HG02885 (cell line): ENCODE data around the gene SPINT2.

Source experiments
- ATAC-seq: cut with Tn5 transposase; IDR thresholded peaks from one replicate; pipeline ENCODE4 v1.9.1; 2021; ENCODE audit warnings: mild to moderate bottlenecking; ENCODE audit not compliant: unreplicated experiment, poor library complexity

The SPINT2 gene

DNA sequence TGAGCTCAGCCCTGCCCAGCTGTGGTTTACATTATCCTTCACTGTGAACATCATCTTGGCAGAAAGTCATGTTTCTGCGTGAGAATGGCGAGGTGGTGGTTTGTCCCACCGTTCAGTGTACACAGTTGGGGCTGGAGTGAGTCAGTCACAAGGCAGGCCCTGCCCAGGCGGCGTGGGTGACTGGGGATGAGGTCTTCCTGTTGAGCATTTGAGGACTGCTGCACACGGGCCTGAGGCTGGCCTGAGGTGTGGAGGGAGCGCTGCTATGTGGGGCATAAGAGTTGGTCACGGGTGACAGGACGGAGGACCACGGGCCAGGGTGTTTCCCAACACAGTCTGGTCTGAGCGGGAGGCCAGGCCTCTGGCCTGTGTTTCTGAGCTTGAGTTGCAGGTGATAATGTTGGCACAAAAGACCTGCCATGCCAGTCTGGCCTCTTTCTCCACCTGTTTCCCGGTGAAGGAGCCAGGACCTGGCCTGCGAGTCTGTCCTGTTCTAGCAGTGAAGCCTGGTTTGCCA lies 26.3 kb downstream of the SPINT2 start:
- ATAC-seq = no peak

DNA sequence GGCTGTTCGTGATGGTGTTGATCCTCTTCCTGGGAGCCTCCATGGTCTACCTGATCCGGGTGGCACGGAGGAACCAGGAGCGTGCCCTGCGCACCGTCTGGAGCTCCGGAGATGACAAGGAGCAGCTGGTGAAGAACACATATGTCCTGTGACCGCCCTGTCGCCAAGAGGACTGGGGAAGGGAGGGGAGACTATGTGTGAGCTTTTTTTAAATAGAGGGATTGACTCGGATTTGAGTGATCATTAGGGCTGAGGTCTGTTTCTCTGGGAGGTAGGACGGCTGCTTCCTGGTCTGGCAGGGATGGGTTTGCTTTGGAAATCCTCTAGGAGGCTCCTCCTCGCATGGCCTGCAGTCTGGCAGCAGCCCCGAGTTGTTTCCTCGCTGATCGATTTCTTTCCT lies 27.5 kb downstream of the SPINT2 start:
- ATAC-seq = no peak

DNA sequence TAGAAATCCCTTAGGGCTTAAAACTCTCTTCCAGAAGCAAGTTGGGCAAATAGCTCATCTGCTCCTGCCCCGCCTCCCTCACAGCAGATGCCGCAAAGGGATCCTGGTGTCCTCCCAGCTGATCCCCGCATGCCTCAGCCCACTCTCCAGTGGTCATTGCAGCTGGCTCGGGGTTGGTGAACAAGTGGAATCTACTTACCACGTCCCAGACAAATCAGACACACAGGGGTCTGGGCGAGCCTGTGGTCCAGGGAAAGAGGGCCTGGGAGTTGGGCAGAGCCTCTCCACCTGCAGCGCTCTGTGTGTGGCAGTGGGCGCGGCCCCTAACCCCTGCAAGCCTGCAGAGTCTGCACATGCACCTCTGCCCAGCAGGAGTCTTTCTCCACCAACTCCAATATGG lies 28.9 kb downstream of the SPINT2 start:
- no peak for ATAC-seq

DNA sequence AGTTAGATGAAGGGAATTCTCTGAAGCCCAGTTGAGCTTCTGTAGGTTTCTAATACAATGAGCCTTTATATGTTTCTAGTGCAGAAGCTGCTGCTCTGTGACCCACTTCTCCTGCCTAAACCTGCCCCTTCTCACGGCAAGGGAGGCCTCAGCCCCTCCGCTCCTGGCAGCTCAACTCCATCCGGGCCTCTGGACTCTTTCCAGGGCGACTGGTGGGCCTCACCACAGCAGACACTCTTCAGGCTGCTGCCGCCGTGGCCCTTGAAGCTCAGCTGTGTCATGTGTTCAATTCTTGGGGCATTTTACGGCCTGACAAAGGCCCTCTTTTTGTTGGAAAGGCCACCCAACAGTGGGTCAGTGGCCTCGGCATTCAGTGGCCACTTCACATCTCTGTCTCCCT lies 29.7 kb downstream of the SPINT2 start:
- ATAC-seq = no peak

DNA sequence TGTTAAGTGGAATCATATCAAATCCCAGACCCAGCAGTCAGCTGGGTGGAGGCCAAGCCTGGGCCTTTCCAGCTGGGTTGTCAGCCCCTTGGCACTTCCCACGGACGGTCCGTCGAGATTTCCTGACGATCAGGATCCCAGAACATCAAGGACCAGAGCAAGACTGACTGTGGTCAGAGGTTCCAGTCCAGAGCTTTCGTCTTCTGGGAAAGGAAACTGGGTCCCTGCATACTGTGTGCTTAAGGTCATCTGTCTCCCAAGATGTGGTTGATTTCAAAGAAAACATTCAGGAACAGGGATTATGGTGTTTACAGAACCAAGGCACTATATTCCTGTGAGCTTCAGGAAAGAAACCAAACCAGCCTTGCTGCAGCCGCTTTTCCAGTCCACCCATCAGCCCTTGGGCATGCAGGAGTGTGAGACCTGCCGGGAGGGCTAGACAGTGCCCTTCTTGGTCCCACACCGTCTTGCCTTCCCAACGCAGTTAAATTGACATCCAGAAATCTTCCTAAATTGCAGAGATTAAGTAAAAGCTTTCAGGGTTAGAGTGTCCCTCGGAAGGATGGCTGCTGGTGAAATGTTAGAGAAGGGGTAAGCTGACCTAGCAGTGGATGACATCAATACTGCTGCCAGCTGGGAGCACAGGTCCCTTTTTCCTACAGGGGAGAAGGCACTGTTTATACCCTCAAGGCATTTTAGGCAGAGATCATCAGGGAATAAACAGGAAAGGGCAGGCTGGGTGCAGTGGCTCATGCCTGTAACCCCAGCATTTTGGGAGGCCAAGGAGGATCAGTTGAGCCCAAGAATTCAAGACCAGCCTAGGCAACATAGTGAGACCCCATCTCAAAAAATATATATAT lies 34.7 kb downstream of the SPINT2 start:
- ATAC-seq = no peak

DNA sequence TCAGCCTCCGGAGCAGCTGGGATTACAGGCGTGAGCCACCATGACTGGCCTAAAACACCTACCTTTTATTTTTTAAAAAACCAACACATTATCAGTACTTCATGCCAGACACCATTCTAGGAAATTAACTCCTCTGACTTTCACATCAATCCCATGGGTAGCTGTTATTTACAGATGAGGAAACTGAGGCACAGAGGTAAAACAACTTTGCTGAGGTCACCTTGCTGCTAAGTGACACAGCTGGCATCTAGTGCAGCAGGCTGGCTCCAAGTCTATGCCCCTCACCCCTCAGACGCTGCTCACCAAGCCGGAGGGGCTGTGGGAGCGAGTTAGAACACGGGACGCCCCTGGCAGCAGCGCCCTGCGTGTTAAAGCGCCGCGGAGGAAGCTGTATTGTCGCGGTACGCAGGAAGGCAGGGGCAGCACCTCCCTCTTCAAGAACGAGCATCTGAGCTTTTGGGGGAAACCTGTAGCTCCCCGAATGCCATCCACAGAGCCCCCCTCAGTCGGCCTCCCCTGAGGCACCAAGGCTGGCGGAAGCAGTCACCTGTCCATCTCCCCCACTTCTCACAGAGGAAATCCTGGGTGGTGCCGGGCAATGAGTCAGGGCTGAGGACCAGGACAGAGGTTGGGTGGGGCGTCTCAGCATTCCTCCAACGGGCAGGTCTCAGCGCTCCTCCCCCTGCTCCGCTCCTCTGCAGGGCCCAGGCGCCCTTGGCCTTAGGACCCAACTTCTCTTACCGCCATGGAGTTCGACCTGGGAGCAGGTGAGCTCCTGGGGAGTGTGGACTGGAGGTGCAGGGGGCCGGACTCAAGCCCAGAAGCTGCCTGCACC lies 39.4 kb downstream of the SPINT2 start, which contains the start of gene C19orf33:
Gene C19orf33 (plus strand): TSS at position 735 of the 835 bp plus-strand sequence. CDS start 11 bp downstream, at position 746.
- ATAC-seq = no peak

DNA sequence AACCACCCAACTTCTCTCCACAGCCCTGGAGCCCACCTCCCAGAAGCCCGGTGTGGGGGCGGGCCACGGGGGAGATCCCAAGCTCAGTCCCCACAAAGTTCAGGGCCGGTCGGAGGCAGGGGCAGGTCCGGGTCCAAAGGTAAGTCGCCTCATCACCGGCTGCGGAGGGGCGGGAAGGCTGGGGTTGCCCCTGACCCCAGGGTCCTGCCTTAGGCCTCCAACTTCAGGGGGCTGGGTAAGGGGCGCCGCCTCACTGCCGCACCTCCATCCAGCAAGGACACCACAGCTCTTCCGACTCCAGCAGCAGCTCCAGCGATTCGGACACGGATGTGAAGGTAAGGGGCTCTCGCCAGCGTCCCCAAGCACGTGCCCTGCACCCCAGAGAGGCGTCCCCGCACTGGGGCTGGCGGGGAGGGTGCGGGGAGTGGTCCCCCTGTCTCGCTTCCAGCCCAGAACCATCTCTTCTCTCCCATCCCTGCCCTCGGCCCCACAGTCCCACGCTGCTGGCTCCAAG lies 40.0 kb downstream of the SPINT2 start:
- no peak for ATAC-seq

DNA sequence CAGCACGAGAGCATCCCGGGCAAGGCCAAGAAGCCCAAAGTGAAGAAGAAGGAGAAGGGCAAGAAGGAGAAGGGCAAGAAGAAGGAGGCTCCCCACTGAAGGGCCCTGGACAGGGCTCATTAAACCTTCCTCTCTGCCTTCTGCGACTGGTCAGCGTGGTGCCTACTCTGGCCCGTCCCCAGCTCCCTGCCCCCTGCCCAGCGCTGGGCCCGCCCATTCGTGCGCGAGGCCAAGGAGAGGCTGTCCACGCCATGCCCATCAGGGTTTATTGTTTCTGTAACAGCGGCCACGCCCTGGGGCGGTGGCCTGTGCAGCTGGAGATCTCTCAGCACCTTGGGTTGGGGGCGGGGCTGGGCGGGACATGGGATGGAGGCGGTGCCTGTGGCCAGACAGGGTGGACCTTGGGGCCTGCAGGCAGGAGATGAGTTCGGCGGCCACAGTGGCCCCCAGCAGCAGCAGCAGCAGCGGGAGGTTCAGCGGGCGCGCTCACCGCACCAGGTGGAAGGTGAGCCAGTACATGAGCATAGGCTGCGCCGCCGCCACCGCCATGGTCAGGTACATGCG lies 40.6 kb downstream of the SPINT2 start:
- ATAC-seq = no peak

DNA sequence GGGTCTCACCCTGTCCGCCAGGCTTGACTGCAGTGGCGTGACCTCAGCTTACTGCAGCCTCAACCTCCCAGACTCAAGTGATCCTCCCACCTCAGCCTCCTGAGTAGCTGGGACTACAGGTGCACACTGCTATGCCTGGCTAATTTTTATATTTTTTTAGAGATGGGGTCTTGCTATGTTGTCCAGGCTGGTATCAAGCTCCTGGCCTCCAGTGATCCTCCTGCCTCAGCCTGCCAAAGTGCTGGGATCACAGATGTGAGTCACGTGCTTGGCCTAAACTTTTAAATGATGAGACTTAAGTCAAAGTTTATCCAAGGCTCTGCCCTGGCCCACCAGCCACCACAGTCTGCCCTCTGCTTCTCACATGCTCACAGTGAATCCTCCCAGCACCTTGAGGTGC lies 41.9 kb downstream of the SPINT2 start:
- ATAC-seq = no peak

DNA sequence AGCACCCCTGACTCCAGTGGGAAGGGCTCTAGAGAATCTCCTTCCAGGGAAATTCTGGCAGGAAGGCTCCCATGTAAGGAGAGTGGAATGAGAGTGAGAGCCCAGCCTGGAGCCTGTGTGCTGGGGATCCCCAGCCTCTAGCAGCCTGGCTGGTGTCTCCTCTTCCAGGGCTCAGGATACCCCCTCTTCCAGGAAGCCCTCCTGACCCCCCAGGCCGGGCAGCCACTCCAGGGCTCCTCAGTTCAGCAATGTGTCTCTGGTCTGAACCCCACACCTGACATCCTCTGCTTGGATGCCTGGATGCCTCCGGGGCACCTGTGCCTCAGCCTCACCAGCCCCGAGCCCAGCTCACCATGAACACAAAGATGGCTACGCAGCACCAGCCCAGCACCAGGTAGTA lies 42.7 kb downstream of the SPINT2 start:
- ATAC-seq = no peak

DNA sequence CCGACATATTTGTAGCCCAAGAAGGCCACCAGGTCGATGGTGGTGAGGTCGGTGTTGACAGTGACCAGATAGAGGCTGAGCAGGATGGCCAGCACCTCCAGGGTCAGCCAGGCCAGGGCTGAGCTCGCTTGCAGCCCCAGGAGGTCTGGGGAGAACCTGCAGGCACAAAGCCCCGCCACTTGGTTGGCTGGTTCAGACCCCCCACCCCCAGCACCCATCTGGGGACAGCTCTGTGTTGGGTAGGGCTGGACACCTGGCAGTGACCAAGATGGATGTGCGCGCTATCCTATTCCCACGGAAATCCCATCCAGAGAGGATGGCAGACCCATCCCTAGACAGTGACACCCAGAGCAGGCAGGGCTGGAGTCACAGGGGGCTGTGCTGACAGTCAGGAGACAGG lies 43.2 kb downstream of the SPINT2 start:
- ATAC-seq = no peak

DNA sequence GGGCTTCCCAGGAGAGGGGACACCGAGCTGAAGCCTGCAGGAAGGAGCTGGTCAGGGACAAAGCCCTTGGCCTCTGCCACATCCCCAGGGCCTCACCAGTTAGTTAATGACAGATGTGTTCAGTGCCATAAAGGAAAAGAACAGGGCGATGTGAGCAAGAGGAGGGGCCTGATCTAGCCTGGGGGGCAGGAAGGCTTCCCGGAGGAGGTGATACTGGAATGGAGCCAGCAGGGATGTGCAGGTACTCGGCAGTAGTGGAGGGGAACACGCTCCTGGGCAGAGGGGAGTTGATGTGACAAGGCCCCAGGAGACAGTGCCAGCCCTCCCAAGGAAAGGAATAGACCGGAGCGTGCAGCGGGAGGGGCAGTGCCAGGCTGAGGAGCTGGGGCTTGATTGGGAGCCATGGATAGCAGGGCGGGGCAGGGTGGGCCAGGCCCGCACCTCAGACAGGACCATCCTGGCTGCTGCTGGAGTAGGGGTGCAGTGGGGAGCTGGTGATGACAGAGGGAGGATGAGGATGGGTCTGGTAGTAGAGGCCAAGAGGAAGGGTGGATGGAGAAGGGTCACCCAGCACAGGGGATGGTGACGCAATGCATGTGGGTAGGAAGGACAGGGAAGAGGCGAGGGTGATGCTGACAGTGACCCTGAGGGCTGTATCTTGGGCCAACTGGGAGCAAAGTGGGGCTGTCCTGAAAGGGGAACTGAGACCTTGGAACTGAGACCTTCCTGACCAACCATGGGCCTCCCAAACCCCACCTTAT lies 43.8 kb downstream of the SPINT2 start:
- no peak for ATAC-seq

DNA sequence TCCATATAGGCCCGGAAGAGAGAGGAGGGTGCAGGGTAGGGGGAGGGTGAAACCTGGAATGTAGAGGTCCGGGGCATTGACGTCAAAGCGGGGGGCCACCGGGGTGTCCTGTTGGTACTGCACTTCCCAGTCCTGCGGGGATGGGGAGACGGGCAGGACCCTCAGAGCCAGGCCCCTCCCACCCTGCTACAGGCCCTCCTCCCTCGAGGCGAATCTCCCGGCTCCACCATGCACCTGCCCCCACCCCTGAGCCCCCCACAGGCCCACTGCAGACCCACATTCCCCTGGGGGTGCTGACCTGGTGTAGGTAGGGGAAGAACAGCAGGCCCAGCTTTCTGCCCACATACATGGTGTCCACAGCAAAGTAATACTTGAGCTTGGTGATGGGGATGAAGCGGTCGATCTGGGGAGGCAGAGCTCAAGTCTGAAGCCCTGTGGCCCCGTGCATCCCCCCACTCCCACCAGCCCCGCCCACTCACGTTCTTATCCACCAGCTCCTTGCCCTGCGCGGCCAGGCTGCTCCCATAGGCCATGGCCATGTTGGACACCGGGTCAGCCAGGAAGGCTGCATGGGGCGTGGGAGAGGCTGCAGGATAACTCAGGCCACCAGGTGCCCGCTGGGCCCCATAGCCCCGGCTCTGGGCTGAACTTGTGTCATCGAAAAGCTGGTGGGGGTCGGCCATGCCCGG lies 44.7 kb downstream of the SPINT2 start:
- ATAC-seq = no peak

DNA sequence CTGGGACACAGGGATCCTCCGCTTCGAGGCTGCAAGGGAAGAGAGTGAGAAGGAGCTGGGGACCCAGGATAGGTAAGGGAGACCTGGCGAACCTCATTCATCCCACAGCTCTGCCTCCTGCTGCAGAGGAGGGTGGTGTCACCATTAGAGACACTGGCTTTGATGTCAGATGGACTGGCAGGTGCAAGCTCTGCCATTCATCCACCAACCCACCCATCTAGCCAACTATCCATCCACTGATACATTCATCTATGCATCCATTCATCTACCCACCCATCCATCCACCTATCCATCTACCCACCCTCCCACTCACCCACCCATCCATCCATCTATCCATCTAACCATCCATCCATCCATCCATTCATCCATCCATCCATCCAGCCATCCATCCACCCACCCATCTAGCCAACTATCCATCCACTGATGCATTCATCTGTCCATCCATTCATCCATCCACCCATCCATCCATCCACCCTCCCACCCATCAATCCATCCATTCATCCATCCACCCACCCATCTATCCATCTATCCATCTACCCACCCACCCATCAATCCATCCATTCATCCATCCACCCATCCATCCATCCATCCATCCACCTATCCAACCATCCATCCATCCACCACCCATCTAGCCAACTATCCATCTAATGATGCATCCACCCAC lies 45.4 kb downstream of the SPINT2 start:
- no peak for ATAC-seq

DNA sequence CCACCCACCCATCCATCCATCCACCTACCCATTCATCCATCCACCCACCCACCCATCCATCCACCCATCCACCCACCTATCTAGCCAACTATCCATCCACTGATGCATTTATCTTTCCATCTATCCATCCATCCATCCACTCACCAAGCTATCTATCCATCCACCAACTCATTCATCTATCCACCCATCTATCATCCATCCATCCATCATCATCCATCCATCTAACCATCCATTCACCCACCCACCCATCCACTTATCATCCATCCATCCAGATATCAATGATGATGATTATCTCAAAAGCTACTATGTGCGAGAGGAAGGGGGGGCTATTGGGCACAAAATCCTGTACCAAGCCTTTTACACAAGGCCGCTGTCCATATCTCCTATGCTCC lies 45.9 kb downstream of the SPINT2 start:
- no peak for ATAC-seq

DNA sequence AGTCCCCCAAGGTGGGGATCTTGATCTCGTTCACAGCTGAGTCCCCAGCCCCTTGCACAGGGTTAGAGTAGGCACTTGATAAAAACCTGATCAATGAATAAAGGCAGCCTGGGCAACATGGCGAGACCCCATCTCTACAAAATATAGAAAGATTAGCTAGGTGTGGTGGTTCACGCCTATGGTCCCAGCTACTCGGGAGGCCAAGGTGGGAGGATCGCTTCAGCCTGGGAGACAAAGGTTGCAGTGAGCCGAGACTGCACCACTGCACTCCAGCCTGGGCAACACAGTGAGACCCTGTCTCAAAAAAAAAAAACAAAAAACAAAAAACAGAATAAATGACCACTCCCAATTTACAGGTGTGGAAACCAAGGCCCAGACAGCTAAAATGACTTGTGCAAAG lies 46.6 kb downstream of the SPINT2 start:
- no peak for ATAC-seq

DNA sequence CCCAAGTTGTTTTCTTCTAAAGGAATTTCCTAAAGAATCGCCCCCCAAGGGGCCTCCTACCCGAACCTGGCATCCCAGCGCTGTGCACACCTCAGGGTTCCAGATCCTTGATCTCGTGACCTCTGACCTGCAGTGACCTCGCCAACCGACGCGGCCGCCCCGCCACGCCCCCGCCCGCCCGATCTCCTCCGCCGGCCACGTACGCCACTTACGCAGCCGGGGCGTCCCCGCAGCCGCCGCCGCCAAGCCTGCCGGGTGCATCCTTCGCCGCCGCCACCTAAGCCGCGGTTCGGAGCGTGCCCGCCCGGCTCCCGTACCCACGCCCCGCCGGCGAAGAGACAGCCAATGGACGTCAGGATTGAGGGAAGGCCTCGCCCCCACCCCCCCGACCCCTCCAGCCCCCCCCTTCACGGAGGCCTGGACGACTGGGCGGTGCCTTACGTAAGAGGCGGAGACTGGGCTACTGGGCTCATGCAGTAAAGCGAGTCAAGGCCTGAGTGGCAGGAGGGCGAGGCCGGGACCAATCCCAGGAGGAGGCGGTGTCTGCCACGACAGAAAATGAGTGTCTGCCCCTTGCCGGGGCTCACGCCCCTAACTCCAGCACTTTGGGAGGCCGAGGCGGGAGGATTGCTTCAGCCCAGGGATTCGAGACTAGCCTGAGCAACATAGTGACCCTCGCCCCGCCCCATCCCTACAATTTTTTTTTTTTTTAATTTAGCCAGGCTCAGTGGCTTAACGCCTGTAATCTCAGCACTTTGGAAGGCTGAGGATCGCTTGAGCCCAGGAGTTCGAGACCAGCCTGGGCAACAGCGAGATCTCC lies 51.5 kb downstream of the SPINT2 start, which contains the start of gene YIF1B:
Gene YIF1B (minus strand): TSS at position 291 of the 820 bp plus-strand sequence. CDS start 30 bp downstream, at position 261.
- peak; percentile 88 for ATAC-seq
